ENCODE measurements around the gene EFNA5.

EFNA5 gene

DNA sequence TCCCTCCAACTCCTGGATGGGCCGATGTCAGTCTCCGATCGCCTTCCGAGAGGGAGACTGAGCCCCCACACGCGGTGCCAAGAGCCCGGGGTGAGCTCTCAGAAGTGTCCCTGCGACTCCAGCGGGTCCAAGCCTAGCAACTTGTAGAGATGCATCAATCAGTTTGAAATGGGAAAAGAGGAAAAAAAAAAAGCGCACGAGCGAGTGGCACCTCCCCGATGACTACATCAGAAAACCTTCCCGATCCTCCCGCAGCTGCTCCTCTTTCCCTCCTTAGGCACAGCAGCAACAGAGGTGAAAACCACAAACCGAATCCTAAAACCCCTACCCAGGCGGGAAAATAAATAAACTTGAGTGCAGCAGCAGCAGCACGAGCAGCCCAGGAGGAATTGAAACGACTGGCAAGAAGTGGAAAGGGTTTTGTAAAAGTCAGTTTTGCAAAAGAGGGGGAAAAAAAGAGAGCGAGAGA lies 1.0 kb upstream of the EFNA5 start (continued):
- no peak for TF ChIP-seq ZNF48 (tag by site-specific recombination; IDR thresholded peaks at IDR 0.05)
- TF ChIP-seq MZF1 (tag by site-specific recombination; IDR thresholded peaks at IDR 0.05; ENCODE audit: borderline replicate concordance): peak; percentile 53; the same call in 1 of the 2 replicates
- TF ChIP-seq, protein P1, sequence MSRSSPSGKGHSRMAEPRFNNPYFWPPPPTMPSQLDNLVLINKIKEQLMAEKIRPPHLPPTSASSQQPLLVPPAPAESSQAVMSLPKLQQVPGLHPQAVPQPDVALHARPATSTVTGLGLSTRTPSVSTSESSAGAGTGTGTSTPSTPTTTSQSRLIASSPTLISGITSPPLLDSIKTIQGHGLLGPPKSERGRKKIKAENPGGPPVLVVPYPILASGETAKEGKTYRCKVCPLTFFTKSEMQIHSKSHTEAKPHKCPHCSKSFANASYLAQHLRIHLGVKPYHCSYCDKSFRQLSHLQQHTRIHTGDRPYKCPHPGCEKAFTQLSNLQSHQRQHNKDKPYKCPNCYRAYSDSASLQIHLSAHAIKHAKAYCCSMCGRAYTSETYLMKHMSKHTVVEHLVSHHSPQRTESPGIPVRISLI (tag by site-specific recombination; IDR thresholded peaks at IDR 0.05): peak; percentile 99; the same call in 1 of the 2 replicates
- TF ChIP-seq KLF16 (tag by site-specific recombination; IDR thresholded peaks at IDR 0.05): no peak
- TF ChIP-seq, protein P2, sequence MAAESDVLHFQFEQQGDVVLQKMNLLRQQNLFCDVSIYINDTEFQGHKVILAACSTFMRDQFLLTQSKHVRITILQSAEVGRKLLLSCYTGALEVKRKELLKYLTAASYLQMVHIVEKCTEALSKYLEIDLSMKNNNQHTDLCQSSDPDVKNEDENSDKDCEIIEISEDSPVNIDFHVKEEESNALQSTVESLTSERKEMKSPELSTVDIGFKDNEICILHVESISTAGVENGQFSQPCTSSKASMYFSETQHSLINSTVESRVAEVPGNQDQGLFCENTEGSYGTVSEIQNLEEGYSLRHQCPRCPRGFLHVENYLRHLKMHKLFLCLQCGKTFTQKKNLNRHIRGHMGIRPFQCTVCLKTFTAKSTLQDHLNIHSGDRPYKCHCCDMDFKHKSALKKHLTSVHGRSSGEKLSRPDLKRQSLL (tag by site-specific recombination; IDR thresholded peaks at IDR 0.05): no peak
- no peak; the same call in 1 of the 2 replicates for TF ChIP-seq SP3 (tag by site-specific recombination; IDR thresholded peaks at IDR 0.05)
- TF ChIP-seq ZNF626 (tag by site-specific recombination; IDR thresholded peaks at IDR 0.05): no peak
- TF ChIP-seq ZNF473 (tag by site-specific recombination; IDR thresholded peaks at IDR 0.05): no peak
- no peak for TF ChIP-seq EGR2 (tag by site-specific recombination; IDR thresholded peaks at IDR 0.05; ENCODE audit: low read depth)
- peak; percentile 91 for TF ChIP-seq FEZF1 (tag by site-specific recombination; IDR thresholded peaks at IDR 0.05)
- TF ChIP-seq GLIS2 (tag by site-specific recombination; IDR thresholded peaks at IDR 0.05): peak; percentile 39
- no peak for TF ChIP-seq ZNF138 (tag by site-specific recombination; IDR thresholded peaks at IDR 0.05; ENCODE audit: borderline replicate concordance)
- TF ChIP-seq SP7 (tag by site-specific recombination; IDR thresholded peaks at IDR 0.05): peak; percentile 73
- TF ChIP-seq ZNF664 (tag by site-specific recombination; IDR thresholded peaks at IDR 0.05): no peak
- TF ChIP-seq ZNF157 (tag by site-specific recombination; IDR thresholded peaks at IDR 0.05): no peak
- TF ChIP-seq ZNF76 (tag by site-specific recombination; IDR thresholded peaks at IDR 0.05; ENCODE audit: borderline replicate concordance, low read depth): peak; percentile 85; the same call in 1 of the 2 replicates
- no peak for TF ChIP-seq ZNF175 (tag by site-specific recombination; IDR thresholded peaks at IDR 0.05)
- no peak for TF ChIP-seq ZNF837 (tag by site-specific recombination; IDR thresholded peaks at IDR 0.05)
- TF ChIP-seq ZNF146 (tag by site-specific recombination; IDR thresholded peaks at IDR 0.05): no peak
- no peak for TF ChIP-seq YY1 (tag by site-specific recombination; IDR thresholded peaks at IDR 0.05)
- TF ChIP-seq ZNF114 (tag by site-specific recombination; IDR thresholded peaks at IDR 0.05): no peak
- no peak for TF ChIP-seq ZNF610 (tag by site-specific recombination; IDR thresholded peaks at IDR 0.05; ENCODE audit: borderline replicate concordance)
- no peak for TF ChIP-seq BCL11B (tag by site-specific recombination; IDR thresholded peaks at IDR 0.05; ENCODE audit: low read depth)
- TF ChIP-seq PRDM1 (tag by site-specific recombination; IDR thresholded peaks at IDR 0.05): peak; percentile 87
- TF ChIP-seq ZNF112 (tag by site-specific recombination; IDR thresholded peaks at IDR 0.05): no peak
- TF ChIP-seq, protein P3, sequence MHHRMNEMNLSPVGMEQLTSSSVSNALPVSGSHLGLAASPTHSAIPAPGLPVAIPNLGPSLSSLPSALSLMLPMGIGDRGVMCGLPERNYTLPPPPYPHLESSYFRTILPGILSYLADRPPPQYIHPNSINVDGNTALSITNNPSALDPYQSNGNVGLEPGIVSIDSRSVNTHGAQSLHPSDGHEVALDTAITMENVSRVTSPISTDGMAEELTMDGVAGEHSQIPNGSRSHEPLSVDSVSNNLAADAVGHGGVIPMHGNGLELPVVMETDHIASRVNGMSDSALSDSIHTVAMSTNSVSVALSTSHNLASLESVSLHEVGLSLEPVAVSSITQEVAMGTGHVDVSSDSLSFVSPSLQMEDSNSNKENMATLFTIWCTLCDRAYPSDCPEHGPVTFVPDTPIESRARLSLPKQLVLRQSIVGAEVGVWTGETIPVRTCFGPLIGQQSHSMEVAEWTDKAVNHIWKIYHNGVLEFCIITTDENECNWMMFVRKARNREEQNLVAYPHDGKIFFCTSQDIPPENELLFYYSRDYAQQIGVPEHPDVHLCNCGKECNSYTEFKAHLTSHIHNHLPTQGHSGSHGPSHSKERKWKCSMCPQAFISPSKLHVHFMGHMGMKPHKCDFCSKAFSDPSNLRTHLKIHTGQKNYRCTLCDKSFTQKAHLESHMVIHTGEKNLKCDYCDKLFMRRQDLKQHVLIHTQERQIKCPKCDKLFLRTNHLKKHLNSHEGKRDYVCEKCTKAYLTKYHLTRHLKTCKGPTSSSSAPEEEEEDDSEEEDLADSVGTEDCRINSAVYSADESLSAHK (tag by site-specific recombination; IDR thresholded peaks at IDR 0.05): peak; percentile 99
- TF ChIP-seq ZBTB21 (tag by site-specific recombination; IDR thresholded peaks at IDR 0.05): no peak
- no peak for TF ChIP-seq ZNF132 (tag by site-specific recombination; IDR thresholded peaks at IDR 0.05; ENCODE audit: borderline replicate concordance)
- TF ChIP-seq ZNF785 (tag by site-specific recombination; IDR thresholded peaks at IDR 0.05): no peak
- no peak for TF ChIP-seq ZNF660 (tag by site-specific recombination; IDR thresholded peaks at IDR 0.05)
- peak; percentile 95 for TF ChIP-seq ZEB2 (tag by site-specific recombination; IDR thresholded peaks at IDR 0.05)
- TF ChIP-seq, protein P4, sequence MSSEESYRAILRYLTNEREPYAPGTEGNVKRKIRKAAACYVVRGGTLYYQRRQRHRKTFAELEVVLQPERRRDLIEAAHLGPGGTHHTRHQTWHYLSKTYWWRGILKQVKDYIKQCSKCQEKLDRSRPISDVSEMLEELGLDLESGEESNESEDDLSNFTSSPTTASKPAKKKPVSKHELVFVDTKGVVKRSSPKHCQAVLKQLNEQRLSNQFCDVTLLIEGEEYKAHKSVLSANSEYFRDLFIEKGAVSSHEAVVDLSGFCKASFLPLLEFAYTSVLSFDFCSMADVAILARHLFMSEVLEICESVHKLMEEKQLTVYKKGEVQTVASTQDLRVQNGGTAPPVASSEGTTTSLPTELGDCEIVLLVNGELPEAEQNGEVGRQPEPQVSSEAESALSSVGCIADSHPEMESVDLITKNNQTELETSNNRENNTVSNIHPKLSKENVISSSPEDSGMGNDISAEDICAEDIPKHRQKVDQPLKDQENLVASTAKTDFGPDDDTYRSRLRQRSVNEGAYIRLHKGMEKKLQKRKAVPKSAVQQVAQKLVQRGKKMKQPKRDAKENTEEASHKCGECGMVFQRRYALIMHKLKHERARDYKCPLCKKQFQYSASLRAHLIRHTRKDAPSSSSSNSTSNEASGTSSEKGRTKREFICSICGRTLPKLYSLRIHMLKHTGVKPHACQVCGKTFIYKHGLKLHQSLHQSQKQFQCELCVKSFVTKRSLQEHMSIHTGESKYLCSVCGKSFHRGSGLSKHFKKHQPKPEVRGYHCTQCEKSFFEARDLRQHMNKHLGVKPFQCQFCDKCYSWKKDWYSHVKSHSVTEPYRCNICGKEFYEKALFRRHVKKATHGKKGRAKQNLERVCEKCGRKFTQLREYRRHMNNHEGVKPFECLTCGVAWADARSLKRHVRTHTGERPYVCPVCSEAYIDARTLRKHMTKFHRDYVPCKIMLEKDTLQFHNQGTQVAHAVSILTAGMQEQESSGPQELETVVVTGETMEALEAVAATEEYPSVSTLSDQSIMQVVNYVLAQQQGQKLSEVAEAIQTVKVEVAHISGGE (tag by site-specific recombination; conservative IDR thresholded peaks at IDR 0.05; ENCODE audit: low read depth): no peak; the same call in 1 of the 2 replicates
- no peak for TF ChIP-seq ZNF311 (tag by site-specific recombination; IDR thresholded peaks at IDR 0.05; ENCODE audit: borderline replicate concordance)
- no peak for TF ChIP-seq ZFHX2 (tag by site-specific recombination; conservative IDR thresholded peaks at IDR 0.05)
- TF ChIP-seq ZNF548 (tag by site-specific recombination; IDR thresholded peaks at IDR 0.05): no peak
- TF ChIP-seq ZNF248 (tag by site-specific recombination; IDR thresholded peaks at IDR 0.05): no peak

All from HEK293 (cell line).